GM18873 (cell line): ENCODE measurements around the gene TTC39A.

Experiments
- ATAC-seq: cut with Tn5 transposase; IDR thresholded peaks from one replicate; pipeline ENCODE4 v1.9.1; 2021; ENCODE audit warnings: mild to moderate bottlenecking, moderate library complexity, moderate number of reproducible peaks; ENCODE audit not compliant: unreplicated experiment, low FRiP score

TTC39A gene

DNA sequence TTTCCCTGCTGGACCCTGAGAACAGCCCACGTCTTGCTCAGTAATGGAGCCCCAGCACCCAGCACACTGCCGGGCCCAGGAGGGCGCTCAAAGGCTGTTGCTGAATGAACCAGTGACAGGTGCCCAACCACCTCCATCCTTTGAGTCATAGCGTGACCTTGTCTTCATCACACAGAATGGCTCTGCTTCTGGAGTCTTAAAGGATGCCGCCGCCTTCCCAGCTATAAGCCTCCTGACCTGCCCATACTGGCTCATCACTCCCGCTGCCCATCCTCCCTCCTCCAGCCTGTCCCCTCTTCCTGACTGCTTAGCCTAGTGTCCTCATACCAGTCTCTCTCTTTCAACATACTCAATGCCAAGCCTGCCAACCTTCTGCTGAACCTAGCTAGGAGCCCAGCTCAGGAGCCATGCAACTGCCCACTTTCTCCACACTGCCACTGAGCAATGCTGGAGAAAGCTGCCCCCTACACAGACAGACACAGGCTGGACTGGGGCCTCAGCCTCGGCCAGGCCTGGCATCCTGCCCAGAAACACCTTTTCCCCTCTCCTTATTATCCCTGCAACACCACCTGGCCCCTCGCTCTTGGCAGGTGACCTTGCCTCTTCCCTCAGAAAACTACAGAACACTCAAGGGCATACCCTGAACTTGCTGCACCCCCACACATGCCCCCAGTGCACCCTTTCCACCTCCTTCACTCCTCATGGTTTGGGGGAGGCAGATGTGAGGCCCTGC is 14.1 kb downstream of the TTC39A start:
- ATAC-seq = no peak

DNA sequence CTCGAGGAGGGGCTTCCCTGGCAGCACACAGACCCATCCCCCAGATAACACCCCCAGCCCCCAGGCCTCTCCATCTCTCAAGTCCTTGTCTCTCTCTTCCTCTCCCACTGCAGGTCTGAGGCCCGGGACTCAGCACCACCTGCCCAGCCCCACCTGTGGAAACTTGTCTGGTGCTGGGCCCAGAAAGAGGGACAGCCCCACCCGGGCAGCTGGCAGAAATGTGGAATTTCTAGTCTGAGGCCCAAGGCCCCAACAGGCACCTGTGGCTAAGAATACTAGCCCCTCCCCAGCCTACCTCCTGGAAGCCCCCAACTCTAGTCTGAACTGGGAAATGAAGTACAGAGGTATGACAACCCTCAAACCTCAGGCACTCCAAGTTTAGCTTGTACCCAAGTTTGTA is 15.4 kb downstream of the TTC39A start:
- ATAC-seq = no peak

DNA sequence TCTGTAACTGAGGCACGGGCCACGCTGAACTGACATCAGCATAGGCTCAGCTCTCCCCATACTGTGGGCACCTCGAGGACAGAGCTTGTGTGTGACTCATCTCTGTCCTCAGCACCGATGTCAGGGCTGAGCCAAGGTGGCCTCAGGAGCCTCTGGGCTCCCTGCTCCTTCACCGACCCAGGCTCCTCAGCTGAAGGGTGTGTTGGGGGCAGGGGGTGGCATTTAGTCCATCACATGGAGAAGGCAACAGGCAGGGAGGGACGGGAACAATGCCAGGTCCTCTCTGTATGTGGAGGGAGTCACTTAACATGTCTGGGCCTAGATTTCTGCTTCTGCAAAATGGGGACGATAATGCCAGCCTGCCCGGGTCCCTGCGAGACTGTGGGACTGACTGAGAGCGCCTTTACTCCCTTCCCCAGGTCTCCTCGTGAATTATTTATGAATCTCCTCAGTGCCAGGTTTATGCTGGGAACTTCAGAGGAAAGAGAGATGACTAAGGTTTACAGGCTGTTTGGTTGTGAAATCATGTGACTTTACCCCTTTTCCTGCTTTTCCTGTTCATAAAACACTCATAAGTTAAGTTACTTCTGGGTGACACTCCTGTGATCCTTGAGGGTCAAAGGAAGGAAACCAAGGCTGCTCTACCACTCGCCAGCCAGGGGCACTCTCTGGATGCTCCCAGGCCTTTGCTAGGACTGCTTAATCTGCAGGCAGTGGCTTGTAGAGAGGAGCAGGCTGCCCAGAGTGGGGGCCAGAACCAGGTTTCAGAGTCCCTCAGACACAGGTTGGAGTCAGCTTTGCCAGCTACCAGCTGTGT is 16.2 kb downstream of the TTC39A start:
- ATAC-seq = no peak

DNA sequence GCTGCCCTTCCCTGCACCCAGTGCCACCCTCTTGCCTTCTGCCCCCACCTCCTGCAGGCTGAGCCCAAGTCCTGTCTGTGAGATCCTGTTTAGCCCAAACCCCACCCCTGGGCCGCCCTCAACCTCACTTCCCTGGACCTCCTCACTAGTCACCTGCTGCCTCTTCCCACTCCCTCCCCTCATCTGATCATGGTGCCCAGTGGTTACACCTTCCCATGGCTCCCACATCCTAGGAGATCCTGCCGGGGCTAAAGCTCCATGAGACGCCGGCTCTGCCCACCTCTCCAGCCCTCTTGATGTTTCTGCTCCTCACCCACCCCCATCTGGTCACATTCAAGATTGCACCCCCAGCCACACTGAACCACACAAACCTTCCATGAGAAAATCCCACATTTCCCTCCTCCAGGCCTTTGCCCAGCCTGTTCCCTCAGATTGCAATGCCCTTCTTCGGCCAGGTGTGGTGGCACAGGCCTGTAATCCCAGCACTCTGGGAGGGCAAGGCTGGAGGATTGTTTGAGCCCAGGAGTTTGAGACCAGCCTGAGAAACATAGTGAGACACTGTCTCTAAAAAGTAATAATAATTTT is 17.0 kb downstream of the TTC39A start:
- ATAC-seq = no peak

DNA sequence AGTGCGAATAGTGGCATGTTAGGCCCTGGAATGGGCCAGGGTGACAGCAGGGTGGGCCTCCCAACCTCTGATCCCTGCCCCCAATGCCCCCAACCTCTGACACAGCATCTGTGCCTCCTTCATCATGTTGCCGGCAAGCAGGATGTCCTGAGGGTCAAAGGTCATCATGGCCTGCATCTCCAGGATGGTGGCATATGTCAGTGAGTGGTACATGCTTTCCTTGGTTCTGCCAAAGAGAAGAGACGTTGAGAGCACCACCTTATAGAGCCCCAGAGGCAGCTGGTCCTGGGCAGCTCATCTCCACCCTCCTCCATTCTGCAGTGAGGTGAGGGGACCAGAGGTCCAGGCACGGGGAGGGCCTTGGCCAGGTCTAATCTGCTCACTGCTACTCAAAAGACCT is 17.6 kb downstream of the TTC39A start:
- ATAC-seq = no peak

DNA sequence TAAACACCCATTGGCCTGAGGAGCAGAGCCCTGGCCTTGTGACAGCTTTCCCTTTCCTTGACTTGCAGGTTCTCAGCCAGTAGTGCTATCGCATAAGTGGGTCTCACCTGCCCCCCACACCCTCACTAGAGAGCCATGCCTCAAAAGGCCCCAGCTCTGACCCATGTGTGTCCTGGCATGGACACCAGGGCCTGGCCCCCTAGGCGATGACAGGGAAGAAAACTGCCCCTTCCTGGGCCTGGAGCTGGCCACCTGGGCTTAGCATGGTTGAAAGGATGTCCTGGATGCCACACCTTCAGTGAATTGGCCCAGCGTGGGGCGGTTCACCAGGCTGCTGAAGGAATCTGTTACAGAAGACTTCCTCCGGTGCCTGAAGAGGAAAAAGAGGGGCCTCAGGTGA is 18.5 kb downstream of the TTC39A start:
- ATAC-seq = no peak

DNA sequence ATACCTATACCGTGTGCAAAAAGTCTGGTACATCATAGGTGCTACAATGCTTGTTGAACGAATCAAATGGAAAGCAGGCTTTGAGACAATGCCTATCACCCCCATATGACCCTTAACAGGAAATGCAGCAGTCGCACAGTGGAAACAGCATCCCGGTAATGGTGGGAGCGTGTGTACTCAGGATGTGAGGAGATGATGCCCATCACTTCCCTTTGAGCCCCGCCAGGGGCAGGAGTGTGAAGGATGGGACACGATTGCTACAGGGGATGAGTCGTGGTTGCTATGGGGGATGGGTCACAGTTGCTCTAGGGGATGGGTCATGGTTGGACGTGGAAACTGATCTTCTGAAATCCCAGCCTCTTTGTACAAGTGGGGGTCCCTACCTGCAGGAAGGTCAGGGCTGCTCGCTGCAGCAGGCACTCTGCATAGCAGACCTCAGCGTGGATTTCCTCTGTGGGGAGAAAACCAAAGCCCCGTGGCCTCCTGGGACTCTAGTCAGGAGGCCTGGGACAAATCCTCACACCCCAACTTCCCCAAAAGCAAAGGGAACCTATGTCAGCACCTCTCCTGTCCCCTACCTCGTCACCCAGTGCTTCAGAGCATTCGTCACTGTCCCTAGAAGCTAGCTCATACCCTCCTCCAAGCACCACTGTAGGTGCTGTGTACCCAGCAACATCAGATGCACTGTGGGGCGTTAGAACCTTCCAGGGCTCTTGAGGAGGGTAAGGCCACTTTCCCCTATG is 19.3 kb downstream of the TTC39A start:
- ATAC-seq = no peak

DNA sequence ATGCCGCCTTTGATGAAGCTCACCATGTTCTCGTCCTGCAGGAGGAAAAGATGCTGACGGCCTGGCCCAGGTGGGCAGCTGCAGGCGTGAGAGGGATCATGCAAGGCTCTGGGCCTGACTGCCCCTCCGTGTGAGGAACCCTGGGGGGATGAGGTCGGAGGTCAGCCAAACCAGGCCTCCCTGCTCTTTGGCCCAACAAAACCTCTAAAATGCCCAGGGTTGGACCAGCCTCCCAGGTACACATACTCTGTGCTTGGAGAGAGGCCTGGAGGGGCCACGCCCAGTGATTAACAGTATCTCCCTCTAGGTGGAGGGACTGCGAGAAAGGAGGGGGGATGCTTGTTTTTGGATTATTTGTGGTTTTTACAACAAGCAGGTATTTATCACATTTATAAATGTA is 21.1 kb downstream of the TTC39A start:
- ATAC-seq = no peak

DNA sequence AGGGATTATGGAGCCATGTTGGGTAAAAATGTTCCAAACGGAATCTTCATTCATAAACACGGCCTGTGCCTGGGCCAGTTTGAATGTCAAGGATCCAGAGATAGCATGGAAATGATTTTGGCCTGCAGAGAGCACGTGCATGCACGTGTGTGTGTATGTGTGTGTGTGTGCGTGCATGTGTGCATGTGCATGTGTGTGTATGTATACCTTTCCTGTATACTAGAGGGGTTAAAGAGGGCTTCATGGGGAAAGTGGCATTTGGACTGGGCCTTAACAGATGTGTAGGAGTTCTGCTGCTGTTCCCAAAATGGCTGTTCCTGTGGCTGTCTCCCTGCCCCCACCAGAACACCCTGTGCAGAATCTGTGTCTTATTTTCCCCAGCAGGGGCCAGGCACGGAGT is 21.7 kb downstream of the TTC39A start:
- no peak for ATAC-seq

DNA sequence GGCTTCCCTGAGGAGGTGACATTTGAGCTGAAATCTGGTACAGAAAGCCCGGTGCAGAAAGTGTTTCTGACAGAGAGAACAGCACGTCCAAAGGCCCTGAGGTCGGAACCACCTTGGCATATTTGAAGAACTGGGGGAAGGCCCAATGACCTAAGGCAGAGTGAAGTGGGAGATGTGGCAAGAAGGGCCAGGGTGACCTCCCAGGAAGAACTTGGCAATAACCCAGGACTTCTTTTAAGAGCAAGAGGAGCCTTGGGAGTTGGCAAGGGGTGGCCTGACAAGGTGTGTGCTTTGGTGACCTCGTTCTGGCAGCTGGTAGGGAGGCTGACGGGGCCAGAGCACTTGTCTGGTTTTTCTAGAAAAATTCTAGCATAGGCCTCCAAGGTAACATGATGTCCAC is 23.4 kb downstream of the TTC39A start:
- no peak for ATAC-seq

DNA sequence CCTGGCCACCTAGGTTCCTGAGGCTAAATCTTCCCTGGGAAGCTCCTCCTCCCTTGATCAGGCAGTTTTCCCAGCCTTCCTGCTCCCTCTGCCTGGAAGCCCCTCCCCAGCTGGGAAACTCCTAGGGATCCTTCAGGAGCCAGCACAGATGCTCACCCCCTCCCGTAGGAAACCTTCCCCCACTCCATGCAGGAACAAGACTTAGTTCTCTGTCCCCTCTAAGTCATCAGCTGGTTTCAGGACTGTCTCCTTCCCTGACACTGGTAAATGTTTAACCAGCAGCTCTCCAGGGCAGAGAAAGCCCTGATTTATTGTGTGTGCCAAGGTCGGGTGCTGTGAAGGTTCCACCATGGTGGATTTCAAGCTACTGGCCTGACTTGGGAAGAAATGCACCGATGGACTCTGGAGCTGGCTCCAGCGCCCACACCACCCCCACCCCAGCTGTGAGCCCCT is 25.0 kb downstream of the TTC39A start:
- no peak for ATAC-seq

DNA sequence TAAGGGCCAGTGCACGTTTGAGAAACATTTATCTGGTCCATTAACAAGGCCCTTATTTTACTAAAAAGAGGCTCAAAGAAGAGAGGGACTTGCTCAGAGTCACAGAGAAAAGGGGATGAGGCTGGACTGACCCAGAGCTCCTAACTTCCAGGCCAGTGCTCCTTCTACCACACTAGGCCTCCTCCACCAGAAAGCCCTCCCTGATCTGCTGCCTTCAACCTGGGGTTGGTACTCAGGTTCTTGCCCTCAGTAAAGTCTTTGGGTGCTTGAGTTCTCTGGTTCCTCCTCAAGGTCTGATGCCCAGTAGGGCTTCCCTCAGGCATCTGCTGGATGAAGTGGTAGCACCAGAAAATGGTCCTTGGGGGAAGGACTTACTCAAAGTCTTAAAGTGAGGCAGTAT is 26.0 kb downstream of the TTC39A start:
- ATAC-seq = no peak

DNA sequence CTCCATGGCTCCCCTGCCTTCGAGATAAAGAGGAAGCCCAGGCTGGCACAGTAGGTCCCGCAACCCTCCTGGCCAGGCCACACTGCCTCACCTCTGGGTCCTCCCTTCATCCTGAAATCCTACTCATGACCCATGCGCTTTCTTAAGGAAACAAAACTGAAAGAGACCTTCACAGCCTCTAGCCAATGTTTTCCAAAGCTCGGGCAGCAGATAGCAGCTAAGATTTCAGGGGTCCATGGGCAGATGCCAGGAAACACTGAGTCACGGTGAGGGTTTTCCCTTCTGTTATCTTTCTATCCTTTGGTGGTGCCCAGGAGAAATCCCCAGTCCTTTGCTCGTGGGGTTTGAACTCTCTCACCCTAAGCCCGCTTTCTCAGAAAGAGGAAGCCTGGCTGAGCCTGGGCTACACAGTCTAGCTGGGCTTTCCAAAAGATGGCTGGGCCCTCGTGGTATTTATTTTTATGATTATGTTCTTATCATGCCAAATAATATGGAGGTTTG is 26.6 kb downstream of the TTC39A start:
- no peak for ATAC-seq

DNA sequence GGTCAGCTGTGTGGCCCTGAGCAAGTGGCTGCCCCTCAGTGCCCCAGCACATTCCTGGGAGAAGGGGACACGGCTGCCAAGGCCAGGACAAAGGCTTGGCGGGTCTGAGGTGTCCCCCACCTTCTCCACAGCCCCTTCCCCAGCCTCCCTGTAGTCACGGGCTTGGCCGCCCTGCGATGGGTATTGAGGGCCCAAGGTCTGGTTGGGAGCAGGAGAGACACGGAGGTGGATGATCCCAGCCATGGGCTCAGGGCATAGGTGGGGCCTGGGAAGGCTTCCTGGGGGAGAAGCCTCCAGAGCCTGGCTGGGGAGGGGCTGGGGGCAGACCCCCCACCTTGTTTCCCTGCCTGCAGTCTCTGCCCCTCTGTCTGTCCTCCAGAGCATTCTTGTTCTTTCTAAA is 27.0 kb downstream of the TTC39A start:
- no peak for ATAC-seq

DNA sequence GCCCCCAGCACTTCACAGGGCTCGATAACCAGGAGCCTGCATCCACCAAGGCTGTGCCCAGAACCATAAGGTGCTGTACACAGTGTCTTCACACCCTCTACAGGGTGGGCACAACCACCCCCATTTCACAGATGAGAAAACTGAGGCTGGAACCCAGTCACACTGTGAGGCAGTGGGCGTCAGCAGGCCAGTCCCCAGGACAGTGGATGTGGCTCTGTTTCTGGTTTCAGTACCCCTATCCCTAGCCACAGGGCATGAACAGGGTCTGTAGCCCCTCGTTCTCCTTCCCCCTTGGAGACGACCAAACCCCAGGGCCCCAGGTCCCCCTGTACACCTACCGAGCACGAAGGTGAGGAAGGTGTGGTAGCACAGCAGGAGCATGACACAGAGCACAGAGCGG is 27.6 kb downstream of the TTC39A start:
- ATAC-seq = no peak

DNA sequence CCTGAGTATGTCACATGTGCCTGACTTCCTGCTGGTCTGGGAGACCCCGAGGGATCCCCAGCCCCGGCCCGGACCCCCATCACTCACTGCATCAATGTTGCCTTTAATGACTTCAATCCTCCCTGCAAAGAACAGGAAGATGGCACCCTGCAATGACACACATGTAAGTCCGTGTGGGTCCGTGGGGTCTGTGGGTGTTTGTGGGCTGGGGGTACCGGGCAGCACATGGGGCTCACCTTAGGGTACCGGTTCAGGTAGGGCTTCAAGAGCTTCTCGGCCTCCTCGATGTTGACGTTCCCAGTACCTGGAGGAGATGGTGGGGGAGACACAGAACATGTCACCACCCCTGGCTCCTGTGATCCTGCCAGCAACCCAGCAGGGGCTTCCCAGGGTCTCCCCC is 28.1 kb downstream of the TTC39A start:
- no peak for ATAC-seq

DNA sequence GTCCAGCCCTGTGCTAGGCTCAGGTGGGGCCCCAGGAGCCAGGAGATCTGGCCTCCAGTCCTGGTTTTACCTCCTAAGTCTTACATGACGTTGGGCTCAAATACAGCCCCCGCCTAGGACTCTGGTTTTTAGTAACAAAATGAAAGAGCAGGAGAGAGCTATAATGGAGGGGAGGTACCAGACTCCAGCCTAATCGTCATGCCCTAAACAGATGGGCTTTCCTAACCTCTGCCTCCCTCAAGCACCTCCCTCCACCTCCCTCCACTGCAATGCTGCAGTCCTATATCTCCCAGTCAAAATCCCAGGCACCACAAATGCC is 28.6 kb downstream of the TTC39A start:
- ATAC-seq = no peak

DNA sequence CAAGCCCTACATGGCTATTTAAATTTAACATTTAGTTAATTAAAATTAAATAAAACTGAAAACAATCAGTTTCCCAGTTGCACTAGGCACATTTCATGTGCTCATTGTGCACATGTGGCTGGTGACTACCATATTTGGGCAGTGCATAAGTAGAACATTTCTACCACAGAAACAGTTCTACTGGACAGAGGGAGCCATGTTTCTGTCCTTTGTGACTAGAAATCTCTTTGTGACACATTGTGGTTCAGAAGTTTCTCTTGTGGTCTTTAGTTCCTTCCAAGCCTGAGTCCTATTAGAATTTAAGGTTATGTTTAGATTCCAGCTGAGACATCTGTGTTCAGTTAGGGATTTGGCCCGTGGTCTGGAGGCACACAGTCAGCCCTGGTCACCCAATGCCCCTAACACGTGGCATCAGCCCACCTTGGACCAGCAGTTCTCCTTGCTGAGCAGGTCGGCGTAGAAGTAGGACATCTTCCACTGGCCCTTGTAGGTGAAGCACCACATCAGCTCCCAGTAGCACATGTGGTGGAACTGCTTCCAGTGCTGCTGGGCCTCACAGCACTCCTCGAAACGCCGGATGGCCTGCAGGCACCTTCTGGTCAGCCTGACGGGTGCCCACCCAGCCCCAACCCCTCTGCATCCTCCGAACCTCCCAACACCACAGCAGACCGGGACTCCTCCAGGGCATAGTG is 29.1 kb downstream of the TTC39A start:
- ATAC-seq = no peak

DNA sequence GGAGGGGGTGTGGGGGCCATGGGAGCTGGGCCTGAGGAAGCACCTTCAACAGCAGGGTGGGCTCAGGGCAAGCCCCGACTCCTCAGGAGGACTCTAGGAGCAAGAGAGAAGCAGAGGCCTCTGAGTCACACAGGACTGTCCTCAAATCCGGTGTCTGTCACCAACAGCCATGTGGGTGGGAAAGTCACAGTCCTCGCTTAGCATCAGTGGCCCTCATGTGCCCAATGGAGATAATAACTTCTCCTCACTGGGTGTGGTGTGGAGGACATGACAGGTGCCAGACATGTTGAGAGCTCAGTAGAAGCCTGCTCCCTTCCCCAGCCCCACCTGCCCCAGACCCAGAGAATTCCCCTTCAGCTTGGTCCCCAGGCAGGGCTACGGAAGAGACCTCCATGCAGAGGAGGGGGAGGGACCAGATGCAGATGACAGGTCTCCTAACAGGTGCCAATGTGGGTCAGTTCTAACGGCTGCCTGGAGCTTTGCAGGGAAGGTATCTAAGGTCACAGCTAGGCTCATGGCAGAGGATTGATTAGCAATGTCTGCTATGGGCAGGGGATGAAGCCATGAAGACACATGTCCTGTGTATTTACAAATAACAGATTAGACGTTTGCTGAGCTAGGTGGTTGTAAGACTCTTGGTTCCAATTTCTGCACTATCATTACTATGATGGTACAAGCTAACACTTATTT is 30.2 kb downstream of the TTC39A start:
- no peak for ATAC-seq
